GM12878 (cell line): ENCODE results near the gene MED19. TPM values are rescaled to one million over a fixed set of nuclear protein-coding genes. Genes with fewer than 3 reads are reported as not detected.

ENCODE experiments used
- BACH1 ChIP-seq: fragments of 450-650 bp; IDR thresholded peaks from 2 replicates; pipeline ENCODE4 v1.6.1; 2017; ENCODE audit warnings: mild to moderate bottlenecking, borderline replicate concordance
- BCL11A ChIP-seq: IDR thresholded peaks from 2 replicates; pipeline ENCODE4 v1.6.1; 2011; ENCODE audit warnings: low read depth, low read length
- CBX5 ChIP-seq: sonication (generic); IDR thresholded peaks from 2 replicates; pipeline ENCODE4 v1.6.1; 2016; ENCODE audit warnings: low read depth, moderate library complexity, mild to moderate bottlenecking, inconsistent platforms
- CHD1 ChIP-seq: IDR thresholded peaks from 2 replicates; pipeline ENCODE4 v1.6.1; 2012; ENCODE audit warnings: low read depth, low read length, improper control_type of control experiment
- CREB1 ChIP-seq: IDR thresholded peaks from 2 replicates; pipeline ENCODE4 v1.6.1; 2012; ENCODE audit warnings: low read depth, mild to moderate bottlenecking, inconsistent platforms
- CTCF ChIP-seq, 3 experiments: IDR thresholded peaks in 2 of 3; conservative IDR thresholded peaks in 1 of 3; 2 replicates each; pipeline ENCODE4 v1.5.1; 2011; ENCODE audit warnings: low read depth in 3 of 3, low read length in 3 of 3, mild to moderate bottlenecking in 3 of 3, control low read depth in 2 of 3, moderate library complexity in 2 of 3, inconsistent platforms in 1 of 3, mixed read lengths in 1 of 3; ENCODE audit not compliant: control insufficient read depth in 2 of 3, insufficient read depth in 1 of 3; ENCODE audit errors: extremely low read depth in 1 of 3
- FOS ChIP-seq: IDR thresholded peaks from 3 replicates; pipeline ENCODE4 v1.6.1; 2011; ENCODE audit warnings: borderline replicate concordance; ENCODE audit not compliant: insufficient read length; ENCODE audit errors: extremely low read depth
- IRF4 ChIP-seq: IDR thresholded peaks from 2 replicates; pipeline ENCODE4 v1.6.1; 2011; ENCODE audit warnings: low read depth, low read length
- MEF2A ChIP-seq: IDR thresholded peaks from 2 replicates; pipeline ENCODE4 v1.6.1; 2011; ENCODE audit warnings: low read depth, mild to moderate bottlenecking, low read length, moderate library complexity; ENCODE audit not compliant: insufficient read depth
- MEF2B ChIP-seq: fragments of 450-650 bp; IDR thresholded peaks from 2 replicates; pipeline ENCODE4 v1.6.1; 2018; ENCODE audit warnings: mild to moderate bottlenecking, moderate library complexity; ENCODE audit not compliant: partially characterized antibody, poor library complexity, severe bottlenecking
- NKRF ChIP-seq: fragments of 450-650 bp; conservative IDR thresholded peaks from 2 replicates; pipeline ENCODE4 v1.6.1; 2017; ENCODE audit warnings: mild to moderate bottlenecking, moderate library complexity
- PKNOX1 ChIP-seq: fragments of 450-650 bp; IDR thresholded peaks from 2 replicates; pipeline ENCODE4 v1.6.1; 2016; ENCODE audit warnings: mild to moderate bottlenecking
- SMC3 ChIP-seq: IDR thresholded peaks from 2 replicates; pipeline ENCODE4 v1.6.1; 2011; ENCODE audit warnings: low read length, improper control_type of control experiment, borderline replicate concordance
- SPI1 ChIP-seq: IDR thresholded peaks from 2 replicates; pipeline ENCODE4 v1.6.1; 2011; ENCODE audit warnings: low read depth, mild to moderate bottlenecking, low read length, moderate library complexity, borderline replicate concordance; ENCODE audit not compliant: insufficient read depth
- STAT3 ChIP-seq: IDR thresholded peaks from 2 replicates; pipeline ENCODE4 v1.6.1; 2011; ENCODE audit warnings: low read depth, low read length, improper control_type of control experiment
- TARDBP ChIP-seq: IDR thresholded peaks from 2 replicates; pipeline ENCODE4 v1.6.1; 2016; ENCODE audit warnings: borderline replicate concordance
- TCF3 ChIP-seq: IDR thresholded peaks from 2 replicates; pipeline ENCODE4 v1.6.1; 2012; ENCODE audit warnings: low read depth, mild to moderate bottlenecking, low read length, borderline replicate concordance; ENCODE audit not compliant: insufficient read depth
- WRNIP1 ChIP-seq: IDR thresholded peaks from 2 replicates; pipeline ENCODE4 v1.6.1; 2011; ENCODE audit warnings: low read depth, low read length, improper control_type of control experiment, borderline replicate concordance
- YBX1 ChIP-seq: fragments of 450-650 bp; IDR thresholded peaks from 2 replicates; pipeline ENCODE4 v1.6.1; 2016; ENCODE audit warnings: antibody characterized with exemption
- YY1 ChIP-seq: IDR thresholded peaks from 2 replicates; pipeline ENCODE4 v1.6.1; 2011; ENCODE audit warnings: low read depth, mild to moderate bottlenecking, low read length
- ZNF384 ChIP-seq: IDR thresholded peaks from 2 replicates; pipeline ENCODE4 v1.6.1; 2012; ENCODE audit warnings: low read depth, mild to moderate bottlenecking, low read length, improper control_type of control experiment, borderline replicate concordance
- ZZZ3 ChIP-seq: IDR thresholded peaks from 2 replicates; pipeline ENCODE4 v1.6.1; 2011; ENCODE audit warnings: low read depth; ENCODE audit not compliant: control insufficient read depth, insufficient read length
- polyA plus RNA-seq, 11 experiments: library from polyadenylated mRNA; depleted of rRNA in 4 of 11; unstranded in 6 of 11; stranded (reverse) in 5 of 11; fragments of >200 nt; fragmentation: Nextera tagmentation in 4 of 11; fragmentation: Illumina TruSeq in 1 of 11; extraction: Ambion mirVana in 4 of 11; extraction: Trizol in 1 of 11; gene quantifications; 1 replicate in 1 of 11; 2 replicates in 10 of 11; pipeline versions ENCODE4 v1.2.1 to v1.2.3, GENCODE V29; 2011 to 2016; ENCODE audit warnings: inconsistent platforms in 2 of 11, missing spikeins in 2 of 11, low read depth in 1 of 11
- total RNA-seq, 4 experiments: library from RNA; depleted of rRNA in 3 of 4; stranded (reverse); fragments of >200 nt in 3 of 4; fragmentation: Illumina TruSeq in 1 of 4; extraction: Trizol in 1 of 4; gene quantifications; 2 replicates each; pipeline versions ENCODE4 v1.2.1 to v1.2.3, GENCODE V29; 2013 to 2021
- TF ChIP-seq, protein P1 (sequence below): fragments of 450-650 bp; IDR thresholded peaks from 2 replicates; pipeline ENCODE4 v1.6.1; 2018; ENCODE audit warnings: borderline replicate concordance, mild to moderate bottlenecking; ENCODE audit not compliant: partially characterized antibody

The MED19 gene
- total and polyA plus RNA-seq, 10 of the 15 experiments (the other 5 are each of a cell fraction or from before 2014, with no cell fraction given) = 4.9 to 28.2 (median 17.3) TPM

DNA sequence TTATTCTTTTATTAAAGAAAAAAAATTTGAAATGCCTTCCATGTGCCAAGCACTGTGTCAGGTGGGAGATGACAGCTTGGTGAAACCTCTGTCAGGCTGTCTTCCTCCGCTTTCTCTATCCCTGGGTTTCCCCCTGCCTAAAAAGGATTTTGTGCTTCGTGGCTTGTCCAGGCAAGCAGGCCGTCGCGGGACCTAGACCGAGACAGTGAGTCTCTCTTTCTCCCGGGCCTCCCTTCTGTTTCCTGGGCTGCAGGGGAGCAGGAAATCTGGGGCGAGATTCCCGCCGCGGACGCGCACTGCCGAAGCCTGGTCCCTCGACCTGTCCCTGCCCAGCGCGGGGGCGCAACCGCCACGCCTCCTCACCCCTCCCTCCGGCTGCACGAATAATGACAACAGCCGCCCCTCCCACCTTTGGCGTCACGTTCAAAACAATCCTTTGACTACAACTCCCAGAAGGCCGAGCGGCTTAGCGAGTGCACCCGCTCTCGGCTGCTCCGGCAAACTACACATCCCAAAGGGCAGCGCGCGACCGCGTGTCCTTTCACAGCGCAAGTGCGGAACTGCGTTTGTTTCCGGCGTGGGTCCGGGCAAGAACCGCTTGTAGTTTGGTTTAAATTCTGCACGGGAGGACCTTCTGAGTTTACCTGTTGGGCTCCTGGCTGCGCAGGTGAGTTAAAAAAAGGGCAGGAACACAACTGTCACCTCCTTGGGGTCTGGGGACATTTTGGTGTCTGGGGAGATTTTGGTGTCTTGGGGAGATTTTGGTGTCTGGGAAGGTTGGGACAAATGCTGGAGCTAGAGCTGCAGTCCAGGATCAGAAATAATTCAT lies 54.6 kb downstream of the MED19 start, which contains the start of gene CLP1 (continued):
- TF ChIP-seq, protein P1, sequence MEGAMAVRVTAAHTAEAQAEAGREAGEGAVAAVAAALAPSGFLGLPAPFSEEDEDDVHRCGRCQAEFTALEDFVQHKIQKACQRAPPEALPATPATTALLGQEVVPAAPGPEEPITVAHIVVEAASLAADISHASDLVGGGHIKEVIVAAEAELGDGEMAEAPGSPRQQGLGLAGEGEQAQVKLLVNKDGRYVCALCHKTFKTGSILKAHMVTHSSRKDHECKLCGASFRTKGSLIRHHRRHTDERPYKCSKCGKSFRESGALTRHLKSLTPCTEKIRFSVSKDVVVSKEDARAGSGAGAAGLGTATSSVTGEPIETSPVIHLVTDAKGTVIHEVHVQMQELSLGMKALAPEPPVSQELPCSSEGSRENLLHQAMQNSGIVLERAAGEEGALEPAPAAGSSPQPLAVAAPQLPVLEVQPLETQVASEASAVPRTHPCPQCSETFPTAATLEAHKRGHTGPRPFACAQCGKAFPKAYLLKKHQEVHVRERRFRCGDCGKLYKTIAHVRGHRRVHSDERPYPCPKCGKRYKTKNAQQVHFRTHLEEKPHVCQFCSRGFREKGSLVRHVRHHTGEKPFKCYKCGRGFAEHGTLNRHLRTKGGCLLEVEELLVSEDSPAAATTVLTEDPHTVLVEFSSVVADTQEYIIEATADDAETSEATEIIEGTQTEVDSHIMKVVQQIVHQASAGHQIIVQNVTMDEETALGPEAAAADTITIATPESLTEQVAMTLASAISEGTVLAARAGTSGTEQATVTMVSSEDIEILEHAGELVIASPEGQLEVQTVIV = peak; percentile 55
- TF ChIP-seq CTCF (IDR thresholded peaks at IDR 0.05 in 2 of 3, conservative IDR thresholded peaks at IDR 0.05 in 1 of 3; ENCODE audit: control insufficient read depth in 2 of 3, extremely low read depth in 1 of 3, insufficient read depth in 1 of 3, low read depth in 3 of 3, low read length in 3 of 3) (no peak), CBX5 (no peak), TCF3 (no peak), NKRF (peak; percentile 56), CHD1 (no peak), STAT3 (no peak), MEF2A (0 out of 2 replicates have a peak, but pooled peaks have one; percentile 17), MEF2B (no peak), WRNIP1 (no peak), BCL11A (no peak), YBX1 (no peak), SPI1 (peak; percentile 56; the same call in 1 of the 2 replicates), FOS (no peak), IRF4 (no peak), SMC3 (no peak), YY1 (peak; percentile 61), CREB1 (peak; percentile 93), BACH1 (no peak; the same call in 1 of the 2 replicates), PKNOX1 (0 out of 2 replicates have a peak, but pooled peaks have one; percentile 42), ZZZ3 (no peak), ZNF384 (no peak), TARDBP (peak; percentile 84; the same call in 1 of the 2 replicates)
